HG03439 (cell line): Measurements from ENCODE around the gene IQCH.

Source experiments
- ATAC-seq: cut with Tn5 transposase; IDR thresholded peaks from one replicate; pipeline ENCODE4 v1.9.1; 2021; ENCODE audit warnings: mild to moderate bottlenecking, moderate library complexity; ENCODE audit not compliant: unreplicated experiment

Gene IQCH

DNA sequence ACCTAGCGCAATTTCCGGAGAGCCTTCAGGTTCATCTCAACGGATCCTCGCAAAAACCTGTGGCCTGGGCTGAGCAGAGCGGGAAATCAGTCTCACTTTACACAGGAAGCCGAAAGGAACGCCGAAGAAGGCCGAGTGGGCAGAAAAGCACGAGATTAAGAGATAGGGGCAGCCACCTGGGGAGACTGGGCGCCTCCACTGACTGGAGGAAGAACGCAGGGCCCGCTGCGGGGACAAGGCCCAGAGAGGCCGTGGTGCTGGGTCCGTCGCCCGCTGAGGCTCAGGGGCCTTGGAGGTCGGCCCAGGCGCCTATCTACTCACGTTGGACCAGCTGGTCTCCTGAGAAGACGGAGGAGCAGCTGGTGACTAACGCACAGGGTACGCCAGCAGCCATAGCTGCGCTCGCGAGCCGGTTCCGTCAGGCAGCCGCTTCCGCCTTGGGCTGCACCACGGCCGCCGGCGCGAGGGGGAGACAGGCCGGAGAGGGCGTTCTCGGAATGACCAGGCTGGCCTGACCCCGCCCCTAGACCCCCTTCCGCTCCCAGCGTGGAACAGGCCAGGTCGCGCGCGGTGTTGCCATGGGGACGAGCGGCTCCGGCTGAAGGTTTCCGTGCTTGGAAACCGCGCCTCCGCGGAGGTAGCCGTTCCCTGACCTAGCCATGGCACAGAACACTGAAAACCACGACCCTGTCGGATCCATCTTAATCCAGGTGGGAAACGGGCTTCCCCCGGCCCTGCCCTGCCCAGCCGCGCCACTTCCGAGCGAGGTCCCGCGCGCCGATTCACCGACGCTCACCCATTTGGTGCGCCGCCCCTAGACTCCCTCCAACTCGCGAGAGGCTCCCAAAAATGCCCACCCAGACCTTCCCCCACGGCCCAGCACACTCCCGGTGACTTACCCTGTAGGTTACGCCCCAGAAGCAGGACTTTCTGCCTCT, at the start of gene IQCH, which contains the start of gene AAGAB:
Gene IQCH, plus strand, starts transcription at position 549 of the 938 bp plus-strand sequence. Its CDS starts 111 bp downstream, at position 660.
Gene AAGAB, minus strand, starts transcription at position 424 of the 938 bp plus-strand sequence. Its CDS starts 30 bp downstream, at position 394.
- peak; percentile 96 for ATAC-seq

DNA sequence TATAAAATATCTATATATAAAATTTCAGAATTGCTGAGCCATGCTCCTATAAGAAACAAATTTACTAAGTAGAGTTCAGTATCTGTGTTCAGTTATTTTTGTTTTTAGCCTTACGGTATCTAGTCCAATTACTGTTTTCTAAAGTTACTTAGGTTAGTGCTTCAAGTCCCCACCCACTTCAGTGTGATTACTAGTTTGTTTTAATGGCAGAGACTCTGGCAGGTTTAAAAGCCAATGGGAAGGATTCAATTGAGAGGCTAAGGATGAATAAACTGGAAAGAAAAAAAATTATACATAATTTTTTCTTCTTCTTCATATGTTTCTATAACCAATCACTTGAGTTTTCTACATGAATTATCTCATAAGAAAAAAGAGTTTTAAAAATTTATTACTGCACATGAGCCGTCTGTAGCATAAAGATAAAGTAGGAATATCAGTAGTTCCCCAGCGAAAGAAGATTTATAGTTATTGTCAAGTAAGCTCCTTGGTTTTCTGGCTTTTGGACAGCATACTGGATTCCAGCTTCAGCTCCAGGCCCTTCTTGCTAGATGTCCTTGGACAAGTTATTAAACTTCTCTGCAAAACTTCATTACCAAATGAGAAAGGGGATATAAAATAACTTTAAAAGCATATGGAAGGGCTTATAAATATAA, 46.9 kb upstream of the IQCH start:
- no peak for ATAC-seq

DNA sequence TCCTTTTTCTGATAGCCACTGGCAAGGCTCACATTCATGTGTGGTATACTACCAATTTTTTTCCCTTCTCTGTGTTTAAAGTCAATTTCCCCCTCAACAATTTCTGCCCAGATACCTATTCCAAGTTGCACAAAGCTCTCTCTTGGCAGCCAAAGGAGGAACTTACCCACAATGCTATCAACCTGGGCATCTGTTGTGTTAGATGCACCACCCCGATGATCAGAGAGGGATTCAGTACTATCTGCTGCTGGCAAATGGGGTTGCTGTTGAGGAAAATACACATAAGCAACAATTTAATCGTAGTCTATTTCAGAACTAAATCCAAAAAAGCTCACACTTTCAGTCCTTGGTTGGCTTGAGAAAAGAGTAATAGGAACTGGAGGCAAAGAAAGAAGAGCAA, 46.2 kb upstream of the IQCH start:
- no peak for ATAC-seq

DNA sequence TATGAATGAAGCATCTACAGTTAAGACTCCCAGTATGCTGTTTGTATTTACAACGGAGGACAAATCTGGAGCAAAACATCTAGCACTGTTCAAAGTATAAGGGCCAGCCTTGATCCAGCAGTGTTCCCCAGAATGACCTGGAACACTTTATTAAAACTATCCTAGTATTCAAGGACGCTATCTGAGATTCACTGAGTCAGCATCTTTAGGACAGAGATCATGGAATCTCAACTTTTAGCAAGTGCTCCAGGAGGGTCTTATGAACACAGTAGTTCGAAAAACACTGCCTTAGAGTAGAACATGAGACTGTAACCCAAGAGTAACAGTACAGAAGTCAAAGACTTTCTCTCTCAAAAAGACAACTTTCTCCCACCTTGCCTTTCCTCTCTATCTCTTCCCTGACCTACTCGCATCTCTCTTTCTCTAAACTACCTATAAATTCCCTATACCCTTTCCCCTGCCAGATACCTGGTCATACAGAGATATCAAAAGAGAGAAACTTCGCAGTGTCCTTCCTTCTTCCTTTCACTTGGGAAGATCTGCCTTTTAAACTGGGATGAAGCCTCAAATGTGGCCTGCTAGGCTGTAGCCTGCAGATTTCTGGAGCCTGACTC, 43.9 kb upstream of the IQCH start:
- no peak for ATAC-seq

DNA sequence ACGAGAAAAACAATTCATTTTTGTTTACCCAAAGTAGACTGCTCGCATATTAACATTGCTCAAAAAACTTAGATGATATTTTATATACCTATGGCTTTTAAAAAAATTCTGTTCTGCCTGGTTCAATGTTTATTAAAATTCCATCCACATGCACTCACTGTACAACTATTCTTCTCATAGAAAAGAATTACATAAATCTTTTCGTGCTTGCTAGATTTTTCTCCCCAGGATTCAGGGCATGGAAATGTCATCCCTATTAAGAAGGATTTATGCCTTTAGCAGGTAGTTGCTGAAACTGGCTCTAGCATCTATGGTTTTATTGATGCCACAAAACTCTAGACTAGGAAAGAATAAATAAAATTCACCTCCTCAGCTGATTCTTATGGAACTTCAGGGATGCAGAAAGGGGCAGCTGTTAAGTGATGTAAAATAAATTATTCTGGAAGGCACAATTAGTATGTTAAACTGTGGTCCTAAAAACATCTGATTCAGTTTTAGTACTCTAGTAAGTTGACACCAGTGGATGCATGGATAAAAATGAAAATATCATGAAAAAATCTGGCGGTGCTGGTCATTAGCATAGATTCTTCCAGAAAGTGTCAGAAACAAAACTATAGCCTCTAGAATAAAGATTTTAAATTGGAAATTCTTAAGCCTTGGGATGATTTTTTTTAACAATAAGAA, 41.8 kb upstream of the IQCH start:
- ATAC-seq, result no peak

DNA sequence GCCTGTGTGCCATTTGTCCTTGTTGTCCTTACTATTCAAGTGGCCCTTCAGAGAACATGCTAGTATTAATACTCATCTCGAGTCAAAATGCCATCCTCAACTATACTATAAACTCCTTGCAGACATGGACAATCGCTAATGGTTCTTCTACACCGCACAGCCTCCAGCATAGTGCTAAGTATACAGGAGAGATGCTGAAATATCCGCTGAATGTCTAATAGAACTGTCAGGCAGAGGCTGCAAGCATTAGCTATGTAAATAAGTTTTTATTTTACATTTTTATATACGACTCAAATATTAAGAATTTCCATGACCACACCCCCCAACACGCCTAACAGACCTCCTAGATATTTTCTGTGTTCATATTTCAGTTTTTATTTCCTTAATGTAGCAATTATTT, 39.5 kb upstream of the IQCH start:
- ATAC-seq, result no peak

DNA sequence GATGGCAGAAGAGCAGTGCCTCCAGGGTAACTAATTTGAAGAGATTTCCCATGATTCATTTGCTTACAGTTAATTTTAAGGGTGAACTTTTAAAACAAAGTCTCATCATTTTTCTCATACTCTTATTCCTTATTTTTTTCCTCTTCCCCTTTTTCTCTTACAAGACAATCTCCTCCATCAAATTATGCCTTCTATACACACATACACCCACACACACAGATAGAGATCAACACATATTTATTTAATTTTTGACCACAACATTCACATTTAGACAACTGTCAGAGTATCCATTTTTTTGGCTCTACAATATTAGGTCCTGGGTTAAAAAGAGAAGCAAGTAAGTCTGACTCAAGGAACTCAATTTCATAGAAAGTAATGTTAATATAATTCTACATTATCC, 37.7 kb upstream of the IQCH start:
- ATAC-seq, result no peak

DNA sequence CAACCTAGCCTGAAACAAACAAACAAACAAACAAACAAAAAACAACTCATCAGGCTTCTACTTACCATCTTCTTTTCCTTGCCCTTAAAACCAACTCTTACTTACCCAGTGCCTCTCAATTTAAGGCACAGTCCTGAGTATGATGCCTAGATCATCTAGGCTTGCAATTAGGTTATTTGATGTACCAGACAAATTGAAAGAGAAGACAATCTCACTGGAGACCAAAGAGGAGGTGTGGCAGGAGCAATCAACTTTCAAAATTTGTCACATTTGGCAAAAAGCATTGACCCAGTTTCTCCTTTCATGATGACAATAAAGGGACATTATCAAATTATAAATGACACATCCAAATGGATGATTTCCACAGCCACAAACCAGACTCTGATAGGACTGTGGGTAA, 36.2 kb upstream of the IQCH start:
- ATAC-seq, result no peak

DNA sequence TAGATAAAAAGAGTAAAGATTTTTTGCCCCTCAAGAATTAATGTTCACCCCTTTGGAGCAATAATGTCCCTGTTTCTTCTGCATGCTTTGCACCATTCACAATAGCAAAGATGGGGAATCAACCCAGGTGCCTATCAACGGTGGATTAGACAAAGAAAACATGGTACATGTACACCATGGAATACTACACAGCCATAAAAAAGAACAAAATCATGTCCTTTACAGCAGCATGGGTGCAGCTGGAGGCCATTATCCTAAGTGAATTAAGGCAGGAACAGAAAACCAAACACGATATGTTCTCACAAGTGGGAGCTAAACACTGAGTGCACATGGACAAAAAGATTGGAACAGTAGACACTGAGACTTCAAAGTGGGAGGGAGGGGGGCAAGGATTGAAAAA, 35.3 kb upstream of the IQCH start:
- ATAC-seq, result no peak

DNA sequence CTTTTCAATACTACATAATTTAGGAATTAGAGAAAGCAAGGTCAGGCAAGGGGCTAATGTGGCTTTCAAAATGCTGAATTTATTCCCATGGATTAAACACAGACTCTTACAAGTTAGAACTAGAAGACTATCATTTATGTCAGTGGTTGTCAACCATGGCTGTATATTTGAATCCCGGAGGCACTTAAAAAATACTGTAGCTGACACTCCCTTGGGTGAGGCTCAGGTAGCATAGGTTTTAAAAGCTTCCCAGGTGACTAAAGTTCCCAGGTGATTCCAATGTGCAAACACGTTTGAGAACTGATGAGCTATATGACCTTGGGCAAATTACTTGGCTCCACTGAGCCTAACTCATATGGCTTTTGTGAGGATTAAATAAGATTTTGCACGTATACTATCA, 29.7 kb upstream of the IQCH start:
- ATAC-seq, result no peak

DNA sequence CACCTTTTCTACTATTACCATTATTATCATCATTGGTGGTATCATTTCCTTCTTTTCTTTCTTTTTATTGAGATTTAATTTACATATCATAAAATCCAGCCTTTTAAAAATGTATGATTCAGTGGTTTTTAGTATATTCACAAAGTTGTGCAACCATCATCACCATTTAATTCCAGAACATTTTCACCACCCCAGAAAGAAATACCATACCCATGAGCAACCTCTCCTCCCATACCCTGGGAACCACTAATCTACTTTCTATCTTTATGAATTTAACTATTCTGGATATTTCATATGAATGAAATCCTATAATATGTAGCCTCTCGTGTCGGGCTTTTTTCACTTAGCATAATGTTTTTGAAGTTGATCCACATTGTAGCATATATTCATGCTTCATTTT, 29.2 kb upstream of the IQCH start:
- ATAC-seq, result no peak

DNA sequence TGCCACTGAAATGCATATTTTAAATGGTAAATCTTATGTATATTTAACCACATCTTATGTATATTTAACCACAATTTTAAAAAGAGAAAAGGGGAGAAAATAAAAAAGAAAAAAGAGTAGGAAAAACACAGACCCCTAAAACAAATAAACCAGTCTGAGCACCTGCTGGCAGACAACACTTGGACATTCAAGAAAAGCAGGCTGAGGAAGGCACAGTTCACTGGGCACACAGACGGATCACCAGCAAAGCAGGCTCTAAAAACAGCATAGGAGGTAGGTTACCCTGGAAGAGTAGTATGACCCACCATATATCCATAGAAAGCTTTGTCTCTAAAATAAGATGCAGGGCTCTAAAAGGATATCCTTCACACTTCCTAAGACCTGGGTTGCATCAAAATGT, 27.2 kb upstream of the IQCH start:
- ATAC-seq, result no peak

DNA sequence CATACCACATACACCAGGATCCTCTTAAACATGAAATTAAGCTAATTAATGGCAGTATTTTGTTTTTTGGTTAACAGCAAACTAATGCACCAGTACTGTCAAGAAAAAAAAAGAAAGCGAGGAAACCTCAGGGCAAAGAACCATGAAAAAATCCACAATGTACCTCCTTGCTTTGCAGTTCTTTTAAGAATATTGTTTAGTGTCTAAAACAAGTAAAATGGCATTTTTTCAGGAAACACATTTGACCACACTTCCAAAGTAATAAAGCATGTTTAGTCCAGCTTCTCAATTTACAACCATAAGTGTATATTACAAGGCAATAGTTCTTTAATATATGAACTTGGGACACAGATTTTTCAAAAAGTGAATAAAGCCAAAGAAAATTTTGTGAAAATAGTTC, 26.7 kb upstream of the IQCH start:
- ATAC-seq, result no peak

DNA sequence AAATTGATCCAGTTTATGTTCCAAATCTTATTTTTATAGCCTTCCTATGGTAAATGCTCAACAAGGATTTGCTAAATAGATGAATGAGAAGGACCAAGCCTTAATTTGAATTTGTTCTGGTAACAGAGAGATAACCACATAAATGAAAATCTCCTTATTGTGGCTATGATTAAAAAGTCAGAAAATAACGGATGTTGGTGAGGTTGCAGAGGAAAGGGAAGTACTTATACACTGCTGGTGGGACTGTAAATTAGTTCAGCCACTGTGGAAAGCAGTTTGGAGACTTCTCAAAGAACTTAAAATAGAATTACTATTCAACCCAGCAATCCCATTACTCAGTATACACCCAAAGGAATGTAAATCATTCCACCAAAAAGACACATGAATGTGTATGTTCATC, 26.3 kb upstream of the IQCH start:
- no peak for ATAC-seq

DNA sequence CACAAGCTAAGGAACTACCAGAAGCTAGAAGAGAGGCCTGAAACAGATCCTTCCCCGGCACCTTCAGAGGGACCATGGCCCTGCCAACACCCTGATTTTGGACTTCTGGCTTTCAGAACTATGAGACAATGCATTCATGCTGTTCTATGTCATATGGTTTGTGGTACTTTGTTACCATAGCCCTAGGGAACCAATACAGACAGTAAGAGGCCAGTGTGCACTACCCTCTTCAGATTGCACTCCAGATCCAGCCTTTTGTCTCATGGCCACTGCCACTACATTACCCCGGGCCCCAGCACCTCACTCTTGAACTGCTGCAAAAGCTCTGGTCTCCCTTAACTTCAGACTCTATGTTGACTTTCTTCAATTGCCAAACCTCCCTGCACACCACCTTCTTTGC, 24.1 kb upstream of the IQCH start:
- ATAC-seq, result no peak

DNA sequence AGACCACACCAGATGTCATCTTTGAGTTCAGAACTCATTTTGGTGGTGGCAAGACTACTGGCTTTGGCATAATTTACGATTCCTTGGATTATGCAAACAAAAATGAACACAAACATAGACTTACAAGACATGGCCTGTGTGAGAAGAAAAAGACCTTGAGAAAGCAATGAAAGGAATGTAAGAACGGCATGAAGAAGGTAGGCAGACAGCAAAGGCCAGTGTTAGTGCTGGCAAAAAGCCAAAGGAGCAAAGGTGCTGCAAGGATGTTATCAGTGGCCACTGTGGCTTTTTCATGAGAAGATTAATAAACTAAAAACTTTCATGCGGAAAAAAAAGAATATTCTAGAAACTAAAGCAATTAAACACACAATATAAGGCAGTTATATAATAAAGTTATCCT, 22.0 kb upstream of the IQCH start:
- ATAC-seq, result no peak

DNA sequence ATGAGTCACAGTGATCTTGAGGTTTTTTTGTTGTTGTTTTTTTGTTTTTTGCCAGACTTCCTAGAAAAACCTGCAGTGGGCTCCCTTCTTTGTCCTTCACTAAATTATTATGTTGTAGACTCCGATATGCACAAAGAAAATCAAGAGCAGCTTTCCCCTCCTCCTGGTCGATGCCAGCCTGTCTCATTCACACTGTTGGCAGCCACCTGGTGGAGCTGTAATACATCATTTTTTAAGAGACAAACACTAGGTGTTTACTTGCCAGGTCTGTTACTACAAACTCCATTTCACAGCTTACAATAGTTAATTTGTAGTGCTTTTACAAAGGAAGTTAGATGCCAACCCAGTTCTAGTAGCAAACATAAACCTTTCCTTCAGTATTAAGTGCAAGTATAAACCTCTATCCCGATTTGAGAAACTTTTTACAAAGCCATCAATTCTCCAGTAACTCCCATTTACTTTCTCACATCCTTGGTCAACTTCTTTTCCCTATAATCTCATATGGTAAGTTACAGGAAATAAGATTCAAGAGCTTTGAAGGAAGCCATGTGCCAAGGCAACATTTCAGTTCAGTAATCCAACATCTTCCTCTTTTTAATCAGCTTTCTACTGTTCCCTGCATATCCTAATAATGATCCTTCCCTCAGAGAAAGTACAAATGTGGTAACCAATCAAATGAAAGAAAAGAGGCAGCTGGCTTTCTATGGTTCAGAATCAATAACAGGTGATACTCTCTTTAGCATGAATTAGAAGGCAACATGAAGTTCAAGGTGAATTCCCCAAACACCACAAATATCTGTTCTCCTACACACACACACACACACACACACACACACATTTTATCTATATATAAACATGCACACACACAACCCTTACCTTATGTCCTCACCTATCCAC, 14.1 kb upstream of the IQCH start:
- peak; percentile 5 for ATAC-seq

DNA sequence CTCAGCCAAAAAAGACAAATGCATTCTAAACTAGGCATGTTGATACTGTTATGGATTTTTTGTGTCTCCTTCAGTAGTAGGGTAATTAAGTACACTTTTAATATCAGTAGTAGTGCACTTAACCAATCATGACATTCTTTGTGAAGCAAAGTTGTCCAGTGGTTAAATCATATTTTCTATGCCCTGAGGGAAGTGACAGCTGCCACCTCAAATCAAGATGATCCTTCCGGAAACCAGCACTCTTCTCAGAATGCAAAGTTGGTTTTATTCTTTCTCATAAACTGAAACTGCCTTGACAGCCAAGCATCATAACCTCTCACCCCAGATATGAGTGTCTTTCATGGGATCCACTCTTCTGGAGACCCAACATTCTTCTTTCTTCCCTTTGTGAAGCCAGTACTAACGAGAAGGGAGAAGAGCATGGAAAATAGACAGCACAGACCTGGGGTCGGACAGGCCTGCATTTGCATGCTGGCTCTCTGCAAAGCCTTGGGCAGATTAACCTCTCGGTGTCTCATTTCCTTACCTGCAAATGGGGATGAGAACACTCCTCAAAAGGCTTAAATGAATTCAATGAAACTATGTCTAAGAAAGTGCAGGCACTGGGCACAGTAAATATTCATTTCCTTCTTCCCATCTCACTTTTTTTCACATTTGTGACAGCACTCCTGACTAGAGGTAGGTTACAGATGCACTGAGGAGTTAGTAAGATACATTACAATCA, 13.3 kb upstream of the IQCH start:
- ATAC-seq, result peak; percentile 51

DNA sequence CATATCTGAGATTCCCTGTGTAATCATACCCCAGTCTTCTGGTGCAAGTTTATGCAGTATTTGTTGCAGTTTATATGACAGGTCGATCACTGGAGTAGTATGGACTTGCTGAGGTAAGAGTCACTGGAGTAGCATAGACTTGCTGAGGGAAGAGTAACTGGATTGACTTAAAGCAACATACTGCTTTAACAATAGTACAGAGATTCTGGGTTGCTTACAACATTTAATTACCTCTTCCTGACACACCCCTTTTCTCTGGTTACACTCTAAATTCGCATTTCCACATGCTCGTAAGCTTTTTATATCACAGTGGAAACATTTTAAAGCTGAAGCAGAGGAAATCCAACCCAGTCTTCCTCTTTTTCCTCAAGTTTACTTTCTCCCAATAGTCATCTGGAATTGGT, 11.9 kb upstream of the IQCH start:
- ATAC-seq, result no peak
